ENCODE results near the gene NECAB3.

NECAB3 gene

DNA sequence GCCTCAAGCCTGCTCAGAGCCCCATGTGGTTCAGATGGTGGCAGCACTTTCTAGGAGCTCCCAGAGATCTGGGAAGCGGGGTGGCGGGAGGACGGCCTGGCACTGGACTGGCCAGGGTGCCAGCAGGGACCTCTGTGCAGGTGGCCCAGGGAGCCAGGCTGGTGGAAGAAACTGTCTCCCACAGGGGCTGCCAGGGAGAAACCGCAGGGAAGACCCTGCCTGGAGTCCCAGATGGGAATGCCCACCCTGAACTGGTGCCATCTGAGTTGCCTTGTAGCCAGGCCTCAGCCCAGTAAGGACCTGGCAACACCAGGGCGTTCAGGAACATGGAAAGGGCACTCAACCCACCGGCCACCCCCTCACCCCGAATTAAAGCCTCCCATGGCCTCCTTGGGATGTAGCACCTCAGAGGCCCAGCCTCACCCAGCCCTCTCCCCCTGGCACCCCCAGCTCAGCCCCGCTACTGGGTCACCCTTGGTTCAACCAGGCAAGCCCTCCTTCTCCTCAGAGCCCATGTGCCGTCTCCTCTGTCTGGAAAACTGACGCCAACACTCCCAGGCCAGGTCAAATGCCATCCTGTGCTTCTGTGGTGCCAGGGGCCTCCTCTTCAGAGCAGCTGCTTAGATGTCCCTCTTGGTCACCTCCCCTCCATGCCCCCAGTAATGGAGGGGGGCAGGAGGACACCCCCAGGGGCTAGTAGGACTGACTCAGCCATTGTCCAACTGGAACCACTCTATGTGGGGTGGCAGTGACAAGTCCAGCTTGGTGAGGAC, 18.0 kb downstream of the NECAB3 start:
- no peak overlapping the region for H3K4me3 ChIP-seq (ENCODE audit: low read depth, low read length)
- TF ChIP-seq, protein P1, sequence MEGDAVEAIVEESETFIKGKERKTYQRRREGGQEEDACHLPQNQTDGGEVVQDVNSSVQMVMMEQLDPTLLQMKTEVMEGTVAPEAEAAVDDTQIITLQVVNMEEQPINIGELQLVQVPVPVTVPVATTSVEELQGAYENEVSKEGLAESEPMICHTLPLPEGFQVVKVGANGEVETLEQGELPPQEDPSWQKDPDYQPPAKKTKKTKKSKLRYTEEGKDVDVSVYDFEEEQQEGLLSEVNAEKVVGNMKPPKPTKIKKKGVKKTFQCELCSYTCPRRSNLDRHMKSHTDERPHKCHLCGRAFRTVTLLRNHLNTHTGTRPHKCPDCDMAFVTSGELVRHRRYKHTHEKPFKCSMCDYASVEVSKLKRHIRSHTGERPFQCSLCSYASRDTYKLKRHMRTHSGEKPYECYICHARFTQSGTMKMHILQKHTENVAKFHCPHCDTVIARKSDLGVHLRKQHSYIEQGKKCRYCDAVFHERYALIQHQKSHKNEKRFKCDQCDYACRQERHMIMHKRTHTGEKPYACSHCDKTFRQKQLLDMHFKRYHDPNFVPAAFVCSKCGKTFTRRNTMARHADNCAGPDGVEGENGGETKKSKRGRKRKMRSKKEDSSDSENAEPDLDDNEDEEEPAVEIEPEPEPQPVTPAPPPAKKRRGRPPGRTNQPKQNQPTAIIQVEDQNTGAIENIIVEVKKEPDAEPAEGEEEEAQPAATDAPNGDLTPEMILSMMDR (IDR thresholded peaks at IDR 0.05; ENCODE audit: borderline replicate concordance, insufficient read depth, low read depth, low read length): no peak

GRCh38 chr20:33655164-33655563, 19.1 kb downstream of the NECAB3 start:
- TF ChIP-seq, protein P1 (IDR thresholded peaks at IDR 0.05; ENCODE audit: borderline replicate concordance, insufficient read depth, low read depth, low read length): no peak

GRCh38 chr20:33654680-33655161, 19.5 kb downstream of the NECAB3 start:
- TF ChIP-seq, protein P1 (IDR thresholded peaks at IDR 0.05; ENCODE audit: borderline replicate concordance, insufficient read depth, low read depth, low read length): no peak
- H3K4me3 ChIP-seq (ENCODE audit: low read depth, low read length): no peak overlapping the region

More at GRCh38 chr20:33655164-33655563, 19.1 kb downstream of the NECAB3 start:
- no peak overlapping the region for H3K4me3 ChIP-seq (ENCODE audit: low read depth, low read length)

- TF ChIP-seq, protein P1 (IDR thresholded peaks at IDR 0.05; ENCODE audit: borderline replicate concordance, insufficient read depth, low read depth, low read length): no peak
These were observed 20.2 kb downstream of the NECAB3 start for GRCh38 chr20:33653900-33654596.

GRCh38 chr20:33653218-33653899, 20.9 kb downstream of the NECAB3 start:
- TF ChIP-seq, protein P1 (IDR thresholded peaks at IDR 0.05; ENCODE audit: borderline replicate concordance, insufficient read depth, low read depth, low read length): peak; percentile 88
- H3K4me3 ChIP-seq (ENCODE audit: low read depth, low read length): no peak overlapping the region

More at GRCh38 chr20:33653900-33654596, 20.2 kb downstream of the NECAB3 start:
- H3K4me3 ChIP-seq (ENCODE audit: low read depth, low read length): no peak overlapping the region

- H3K4me3 ChIP-seq (ENCODE audit: low read depth, low read length): no peak overlapping the region
- TF ChIP-seq, protein P1 (IDR thresholded peaks at IDR 0.05; ENCODE audit: borderline replicate concordance, insufficient read depth, low read depth, low read length): no peak
These were observed 22.6 kb downstream of the NECAB3 start for GRCh38 chr20:33651562-33652048.

All from GM12875 (cell line).